T-cell (primary cell): ENCODE data around the gene LUC7L3. TPM values are rescaled to one million over a fixed set of nuclear protein-coding genes. Genes with fewer than 3 reads are reported as not detected.
"Not testable (repeated sequence)": the region's sequence is repeated elsewhere in the genome, so short reads cannot be mapped to it uniquely, and the experiment has no call there.

Experiments used
- ATAC-seq, 4 experiments: fragments of 200-7000 bp in 3 of 4; fragments of 150-1000 bp in 1 of 4; cut with Tn5 transposase; replicated peaks in 1 of 4; 1 replicate in 3 of 4; 2 replicates in 1 of 4; pipeline ENCODE4 v1.10.0; 2021; ENCODE audit warnings: moderate library complexity in 3 of 4, mild to moderate bottlenecking in 2 of 4, moderate number of reproducible peaks in 1 of 4
- CTCF ChIA-PET, 2 donors: fragments of 300-600 bp; sonication (Branson Sonifier 250); formaldehyde crosslinking; loops; one replicate each; lab custom pipeline; 2022; ENCODE audit warnings: antibody characterized with exemption in 2 of 2; lab: Charles Lee
- POLR2A ChIA-PET, 2 donors: fragments of 300-600 bp; sonication (Branson Sonifier 250); formaldehyde crosslinking; loops; one replicate each; lab custom pipeline; 2022; ENCODE audit warnings: antibody characterized with exemption in 2 of 2; lab: Charles Lee
- DNase-seq, 35 experiments: peaks; one replicate each; pipeline versions ENCODE4 v3.0.0 to v3.0.0-alpha.2; 2013 to 2023
- H3K27ac ChIP-seq: one replicate; pipeline ENCODE4 v1.5.1; 2013; ENCODE audit warnings: low read length
- H3K27me3 ChIP-seq, 2 experiments: replicated peaks in 1 of 2; 1 replicate in 1 of 2; 2 replicates in 1 of 2; pipeline versions ENCODE4 v1.6.1 to v1.7.0; 2013; ENCODE audit warnings: low read length in 1 of 2, mixed read lengths in 1 of 2; ENCODE audit not compliant: control insufficient read depth in 2 of 2, insufficient read depth in 2 of 2; ENCODE audit errors: extremely low read depth in 1 of 2
- H3K36me3 ChIP-seq, 2 donors: 1 replicate in 1 of 2; 2 replicates in 1 of 2; pipeline versions ENCODE4 v1.6.1 to v1.7.0; 2013; ENCODE audit warnings: low read length in 1 of 2; ENCODE audit not compliant: control insufficient read depth in 2 of 2, insufficient read depth in 1 of 2; ENCODE audit errors: extremely low read depth in 1 of 2
- H3K4me1 ChIP-seq, 2 experiments: 1 replicate in 1 of 2; 2 replicates in 1 of 2; pipeline versions ENCODE4 v1.6.1 to v1.7.0; 2013; ENCODE audit warnings: low read length in 2 of 2, mixed read lengths in 1 of 2; ENCODE audit not compliant: insufficient read depth in 2 of 2, control insufficient read depth in 1 of 2; ENCODE audit errors: extremely low read depth in 1 of 2
- H3K4me3 ChIP-seq, 2 donors: 1 replicate in 1 of 2; 2 replicates in 1 of 2; pipeline versions ENCODE4 v1.5.1 to v1.7.0; 2013; ENCODE audit warnings: mild to moderate bottlenecking in 2 of 2, low read length in 1 of 2, moderate library complexity in 1 of 2; ENCODE audit not compliant: control insufficient read depth in 1 of 2; ENCODE audit errors: extremely low read depth in 1 of 2
- H3K9me3 ChIP-seq: 2 replicates; pipeline ENCODE4 v1.7.0; 2013
- H3K27ac Mint-ChIP-seq, 2 donors: one replicate each; pipeline ENCODE4 v1.8.0; 2020 to 2021; ENCODE audit warnings: mild to moderate bottlenecking in 2 of 2, mixed read lengths in 2 of 2
- H3K27me3 Mint-ChIP-seq, 2 donors: one replicate each; pipeline ENCODE4 v1.8.0; 2021 to 2022; ENCODE audit warnings: mixed read lengths in 2 of 2
- H3K36me3 Mint-ChIP-seq: one replicate; pipeline ENCODE4 v1.8.0; 2021; ENCODE audit warnings: mixed read lengths
- H3K4me1 Mint-ChIP-seq, 3 donors: one replicate each; pipeline ENCODE4 v1.8.0; 2020 to 2022; ENCODE audit warnings: mixed read lengths in 3 of 3, mild to moderate bottlenecking in 1 of 3
- H3K4me3 Mint-ChIP-seq, 3 donors: one replicate each; pipeline ENCODE4 v1.8.0; 2020 to 2022; ENCODE audit warnings: mild to moderate bottlenecking in 3 of 3, mixed read lengths in 3 of 3, moderate library complexity in 3 of 3
- H3K9me3 Mint-ChIP-seq, 3 donors: one replicate each; pipeline ENCODE4 v1.8.0; 2020 to 2022; ENCODE audit warnings: mixed read lengths in 3 of 3
- WGBS: methylation state at CpG from one replicate; pipeline ENCODE4 v1.1.5; 2013; ENCODE audit warnings: missing lambda C conversion rate; ENCODE audit not compliant: insufficient coverage; 5-methylcytosine and 5-hydroxymethylcytosine counted together
- total RNA-seq, 35 experiments: library from RNA in 6 of 35; stranded (reverse) in 6 of 35; fragments of 120-200 nt in 1 of 35; gene quantifications; one replicate each; pipeline versions ENCODE4 v1.2.1 to v1.2.4 and lab custom pipeline; 2013 to 2026

Gene LUC7L3
- total RNA-seq, 5 donors from 2014 or later (not counting 1 experiment from before 2014, with no cell fraction given): 126 to 273 (median 232) TPM

DNA sequence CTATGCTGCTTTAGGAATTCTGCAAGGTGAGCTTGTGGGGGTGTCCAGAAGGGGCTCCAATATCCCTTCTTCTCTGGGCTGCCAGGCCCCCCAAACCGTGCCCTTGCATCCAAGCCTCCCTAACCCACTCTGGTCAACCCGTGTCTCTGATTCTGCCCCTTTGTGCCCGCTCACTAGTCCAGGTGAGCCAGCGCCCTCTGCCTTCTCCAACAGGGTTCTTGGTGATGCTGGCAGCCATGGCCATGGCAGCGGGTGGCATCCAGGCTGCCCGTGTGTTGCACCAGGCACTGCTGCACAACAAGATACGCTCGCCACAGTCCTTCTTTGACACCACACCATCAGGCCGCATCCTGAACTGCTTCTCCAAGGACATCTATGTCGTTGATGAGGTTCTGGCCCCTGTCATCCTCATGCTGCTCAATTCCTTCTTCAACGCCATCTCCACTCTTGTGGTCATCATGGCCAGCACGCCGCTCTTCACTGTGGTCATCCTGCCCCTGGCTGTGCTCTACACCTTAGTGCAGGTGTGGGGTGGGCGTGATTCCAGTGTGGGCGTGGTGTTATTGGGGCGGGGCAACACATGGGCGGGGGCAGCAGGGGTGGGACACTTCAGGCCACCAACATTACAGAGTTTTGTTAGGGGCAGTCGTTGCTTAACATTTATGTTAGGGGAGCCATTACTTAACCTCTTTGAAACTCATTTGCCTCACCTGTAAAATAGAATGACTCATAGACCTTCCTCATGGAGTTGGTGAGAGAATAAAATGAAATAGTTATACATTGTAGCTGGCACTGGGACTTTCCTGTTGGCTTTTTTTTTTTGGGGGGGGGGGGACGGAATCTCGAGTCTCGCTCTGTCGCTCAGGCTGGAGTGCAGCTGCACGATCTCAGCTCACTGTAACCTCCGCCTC is 43.1 kb upstream of the LUC7L3 start:
- Histone ChIP-seq H3K4me3 (no peak overlapping the region), H3K27me3 (peaks cover 0 to 30% of the 10 kb centered on the region in 2 experiments), H3K9me3 (no peaks in the 10 kb centered on the region), H3K27ac (no peak overlapping the region), H3K36me3 (no peaks in the 10 kb centered on the region), H3K4me1 (no peaks in the 10 kb centered on the region)
- H3K27me3 Mint-ChIP-seq: peaks cover 9 to 20% of the 10 kb centered on the region in 2 donors
- ATAC-seq: no peak
- no peak for DNase-seq
- POLR2A ChIA-PET: no interaction called here
- no peaks in the 10 kb centered on the region for H3K36me3 Mint-ChIP-seq
- H3K9me3 Mint-ChIP-seq: no peaks in the 10 kb centered on the region
- 94% methylated on average over 11 of the region's 24 CpGs for WGBS
- peaks cover 2 to 4% (median 4%) of the 10 kb centered on the region in 3 donors for H3K4me1 Mint-ChIP-seq
- no peak overlapping the region for H3K4me3 Mint-ChIP-seq
- CTCF ChIA-PET: no interaction called here
- H3K27ac Mint-ChIP-seq: no peak overlapping the region

DNA sequence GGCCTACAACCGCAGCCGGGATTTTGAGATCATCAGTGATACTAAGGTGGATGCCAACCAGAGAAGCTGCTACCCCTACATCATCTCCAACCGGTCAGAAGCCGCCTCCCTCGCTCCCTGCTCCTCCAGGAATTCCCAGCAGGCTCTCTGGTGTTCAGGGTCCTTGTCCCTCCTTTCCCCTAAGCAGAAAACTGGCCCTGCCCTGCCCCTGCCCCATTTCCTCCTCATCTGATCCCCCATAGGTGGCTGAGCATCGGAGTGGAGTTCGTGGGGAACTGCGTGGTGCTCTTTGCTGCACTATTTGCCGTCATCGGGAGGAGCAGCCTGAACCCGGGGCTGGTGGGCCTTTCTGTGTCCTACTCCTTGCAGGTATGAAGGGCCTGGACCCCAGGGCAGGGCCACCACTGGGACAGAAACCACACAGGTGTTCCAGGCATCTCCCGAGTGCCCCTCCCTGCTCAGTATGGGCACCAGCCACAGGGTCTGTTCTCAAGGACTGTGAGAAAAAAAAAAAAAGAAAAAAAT is 41.5 kb upstream of the LUC7L3 start:
- H3K27me3 ChIP-seq: peaks cover 0 to 30% of the 10 kb centered on the region in 2 experiments
- no peak for ATAC-seq
- H3K4me3 Mint-ChIP-seq: no peak overlapping the region
- no peak overlapping the region for H3K27ac ChIP-seq
- 89% methylated on average over 11 of the region's 12 CpGs for WGBS
- H3K4me1 Mint-ChIP-seq: peaks cover 4 to 18% (median 5%) of the 10 kb centered on the region in 3 donors
- H3K9me3 ChIP-seq: no peaks in the 10 kb centered on the region
- no peaks in the 10 kb centered on the region for H3K36me3 ChIP-seq
- no peaks in the 10 kb centered on the region for H3K4me1 ChIP-seq
- no peak overlapping the region for H3K4me3 ChIP-seq
- no peak for DNase-seq
- POLR2A ChIA-PET: no interaction called here
- H3K27me3 Mint-ChIP-seq: peaks cover 14 to 24% of the 10 kb centered on the region in 2 donors
- no peaks in the 10 kb centered on the region for H3K36me3 Mint-ChIP-seq
- CTCF ChIA-PET: no interaction called here
- H3K9me3 Mint-ChIP-seq: no peaks in the 10 kb centered on the region
- no peak overlapping the region for H3K27ac Mint-ChIP-seq

DNA sequence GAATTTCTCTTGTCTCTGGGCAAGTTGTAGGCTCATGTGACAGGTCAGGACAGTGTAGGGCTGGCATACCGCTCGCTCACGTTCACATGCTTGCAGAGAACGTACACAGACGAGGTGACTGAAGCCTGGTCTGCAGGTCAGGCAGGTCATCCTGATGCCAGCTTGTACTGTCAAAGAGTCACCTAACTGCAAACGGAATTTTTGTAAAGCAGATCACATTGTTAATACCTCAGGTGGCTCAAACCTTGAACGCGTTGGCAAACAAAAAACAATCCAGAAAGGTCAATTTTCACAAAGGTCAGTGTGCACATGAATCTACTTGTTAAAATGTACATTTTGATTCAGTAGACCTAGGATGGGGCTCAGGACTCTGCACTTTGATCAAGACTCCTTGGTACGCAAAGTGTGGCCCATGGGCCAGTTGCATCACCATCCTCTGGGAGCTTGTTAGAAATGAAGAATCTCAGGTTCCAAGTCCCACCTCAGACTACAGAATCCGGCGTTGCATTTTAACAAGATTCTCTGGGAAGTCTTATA is 40.3 kb upstream of the LUC7L3 start:
- no peaks in the 10 kb centered on the region for H3K36me3 ChIP-seq
- ChIA-PET POLR2A (no interaction called here), CTCF (no interaction called here)
- Mint-ChIP-seq H3K36me3 (no peaks in the 10 kb centered on the region), H3K4me1 (peaks cover 4 to 18% (median 5%) of the 10 kb centered on the region in 3 donors), H3K9me3 (no peaks in the 10 kb centered on the region), H3K4me3 (no peak overlapping the region), H3K27me3 (peaks cover 14 to 24% of the 10 kb centered on the region in 2 donors), H3K27ac (no peak overlapping the region)
- ATAC-seq (no peak), DNase-seq (no peak)
- H3K27ac ChIP-seq: no peak overlapping the region
- H3K4me3 ChIP-seq: no peak overlapping the region
- H3K4me1 ChIP-seq: no peaks in the 10 kb centered on the region
- peaks cover 0 to 30% of the 10 kb centered on the region in 2 experiments for H3K27me3 ChIP-seq
- H3K9me3 ChIP-seq: no peaks in the 10 kb centered on the region
- WGBS: 84% methylated on average over 9 of the region's 11 CpGs

DNA sequence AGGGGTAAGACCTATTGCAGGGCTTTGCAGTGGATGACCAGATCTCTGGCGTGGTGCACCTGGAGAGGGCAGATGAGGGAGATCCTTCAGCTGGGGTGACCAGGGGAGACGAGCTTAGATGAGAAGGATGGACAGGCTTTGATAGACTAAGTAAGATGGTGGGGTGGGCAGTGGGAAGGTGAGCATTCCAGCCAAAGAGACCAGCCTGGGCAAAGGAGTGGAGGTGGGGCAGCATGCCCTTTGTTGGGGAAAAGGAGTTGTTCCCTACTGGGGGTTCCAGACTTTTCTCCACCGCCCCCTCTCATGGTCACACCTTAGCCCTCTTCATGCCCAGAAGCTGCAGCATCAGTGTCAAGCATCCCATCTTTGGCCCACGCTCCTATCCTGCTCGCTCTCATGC is 39.3 kb upstream of the LUC7L3 start:
- peaks cover 0 to 30% of the 10 kb centered on the region in 2 experiments for H3K27me3 ChIP-seq
- H3K27me3 Mint-ChIP-seq: peaks cover 14 to 23% of the 10 kb centered on the region in 2 donors
- peaks cover 4 to 18% (median 5%) of the 10 kb centered on the region in 3 donors for H3K4me1 Mint-ChIP-seq
- no peaks in the 10 kb centered on the region for H3K4me1 ChIP-seq
- H3K4me3 Mint-ChIP-seq: no peak overlapping the region
- no peaks in the 10 kb centered on the region for H3K9me3 ChIP-seq
- H3K36me3 Mint-ChIP-seq: no peaks in the 10 kb centered on the region
- no peak overlapping the region for H3K4me3 ChIP-seq
- no peaks in the 10 kb centered on the region for H3K9me3 Mint-ChIP-seq
- 89% methylated on average over 5 of the region's 5 CpGs for WGBS
- no peak for DNase-seq
- no peak overlapping the region for H3K27ac Mint-ChIP-seq
- ChIA-PET POLR2A (no interaction called here), CTCF (no interaction called here)
- ATAC-seq: no peak
- H3K36me3 ChIP-seq: no peaks in the 10 kb centered on the region
- no peak overlapping the region for H3K27ac ChIP-seq

DNA sequence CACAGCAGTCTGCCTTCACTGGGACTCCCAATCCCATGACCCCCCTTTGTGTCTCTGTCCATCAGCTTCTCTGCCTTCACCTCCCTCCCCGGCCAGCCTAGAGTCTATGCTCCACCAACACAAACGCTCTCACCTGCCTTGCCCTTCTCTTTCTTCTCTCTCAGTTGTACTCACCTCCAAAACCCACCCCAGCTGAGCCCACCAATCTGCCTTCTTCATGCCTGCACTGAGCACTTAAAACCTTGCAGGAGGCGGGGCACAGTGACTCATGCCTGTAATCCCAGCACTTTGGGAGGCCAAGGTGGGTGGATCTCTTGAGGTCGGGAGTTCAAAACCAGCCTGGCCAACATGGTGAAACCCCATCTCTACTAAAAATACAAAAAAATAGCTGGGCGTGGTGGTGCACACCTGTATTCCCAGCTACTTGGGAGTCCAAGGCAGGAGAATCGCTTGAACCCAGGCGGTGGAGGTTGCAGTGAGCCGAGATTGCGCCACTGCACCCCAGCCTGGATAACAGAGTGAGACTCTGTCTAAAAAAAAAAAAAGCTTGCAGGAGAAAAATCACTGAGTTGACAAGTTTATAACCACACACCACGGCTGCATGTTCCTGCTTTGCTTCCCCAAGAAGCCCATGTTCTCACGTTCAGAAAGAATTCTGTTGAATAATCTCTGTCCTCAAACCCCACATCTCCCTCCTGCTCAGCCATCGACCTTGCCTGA is 38.7 kb upstream of the LUC7L3 start:
- CTCF ChIA-PET, H3K4me3 ChIP-seq, H3K36me3 ChIP-seq, H3K27ac ChIP-seq, H3K27ac Mint-ChIP-seq, H3K9me3 ChIP-seq, H3K9me3 Mint-ChIP-seq, DNase-seq, ATAC-seq, H3K36me3 Mint-ChIP-seq, POLR2A ChIA-PET, H3K4me3 Mint-ChIP-seq, H3K4me1 ChIP-seq: not testable (repeated sequence)
- H3K27me3 Mint-ChIP-seq: peaks cover 14 to 22% of the 10 kb centered on the region in 2 donors
- peaks cover 0 to 25% of the 10 kb centered on the region in 2 experiments for H3K27me3 ChIP-seq
- WGBS: 61% methylated on average over 10 of the region's 12 CpGs
- H3K4me1 Mint-ChIP-seq: peaks cover 4 to 18% (median 5%) of the 10 kb centered on the region in 3 donors
